ENCODE results near the gene NUP155.
"Not testable (repeated sequence)": the region's sequence is repeated elsewhere in the genome, so short reads cannot be mapped to it uniquely, and the experiment has no call there.

The NUP155 gene

GRCh38 chr5:37283214-37283820 is 87.6 kb downstream of the NUP155 start:
- no peak for DNase-seq (ENCODE audit: low read depth, low spot score)

- DNase-seq (ENCODE audit: low read depth, low spot score), result no peak
Observed at GRCh38 chr5:37275511-37275910, 95.4 kb downstream of the NUP155 start.

GRCh38 chr5:37272511-37272910 is 98.4 kb downstream of the NUP155 start:
- no peak for DNase-seq (ENCODE audit: low read depth, low spot score)

- not testable (repeated sequence) for DNase-seq (ENCODE audit: low read depth, low spot score)
Observed at GRCh38 chr5:37268100-37268499, 102.8 kb downstream of the NUP155 start.

GRCh38 chr5:37255774-37256358 is 115.0 kb downstream of the NUP155 start:
- DNase-seq (ENCODE audit: low read depth, low spot score), result no peak

- DNase-seq (ENCODE audit: low read depth, low spot score), result no peak
Observed at GRCh38 chr5:37254581-37254980, 116.3 kb downstream of the NUP155 start.

GRCh38 chr5:37251665-37252064 is 119.2 kb downstream of the NUP155 start:
- no peak for DNase-seq (ENCODE audit: low read depth, low spot score)

- no peak for DNase-seq (ENCODE audit: low read depth, low spot score)
Observed at GRCh38 chr5:37249815-37250164, 121.1 kb downstream of the NUP155 start.

- DNase-seq (ENCODE audit: low read depth, low spot score), result no peak
Observed at GRCh38 chr5:37248970-37249814, 121.7 kb downstream of the NUP155 start, which contains the start of gene CPLANE1. TSS of gene CPLANE1 (minus strand) at chr5:37249376. CDS start at chr5:37247698, 1,678 bp downstream.

- DNase-seq (ENCODE audit: low read depth, low spot score), result no peak
Observed at GRCh38 chr5:37248421-37248969, 122.4 kb downstream of the NUP155 start.

GRCh38 chr5:37247496-37247895 is 123.4 kb downstream of the NUP155 start:
- no peak for DNase-seq (ENCODE audit: low read depth, low spot score)

GRCh38 chr5:37247036-37247435 is 123.9 kb downstream of the NUP155 start:
- DNase-seq (ENCODE audit: low read depth, low spot score), result no peak

Data from iPS DF 19.7 (cell line).